Measurements from ENCODE around the gene MAPK10.

DNA sequence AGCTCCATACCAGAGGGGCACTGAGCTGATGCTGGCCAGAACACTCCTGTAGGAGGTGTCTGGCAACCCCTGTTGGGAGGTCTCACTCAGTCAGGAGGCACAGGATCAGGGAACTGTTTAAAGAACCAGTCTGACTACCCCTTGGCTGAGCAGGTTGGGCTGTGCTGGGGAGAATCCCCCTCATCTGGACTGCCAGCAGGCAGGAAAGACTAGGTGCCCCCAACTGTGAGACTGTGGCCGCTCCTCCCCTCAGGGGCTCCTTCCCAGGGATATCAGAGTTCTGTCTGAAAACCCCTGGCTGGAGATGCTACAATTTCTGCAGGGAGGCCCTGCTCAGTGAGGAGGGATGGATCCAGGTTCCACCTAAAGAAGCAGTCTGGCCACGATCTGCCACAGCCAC is 245.3 kb downstream of the MAPK10 start:
- TF ChIP-seq NANOG (IDR thresholded peaks at IDR 0.05; ENCODE audit: insufficient read depth, low read depth, low read length, poor library complexity, severe bottlenecking) = no peak
- TF ChIP-seq POLR2A (IDR thresholded peaks at IDR 0.05; ENCODE audit: control extremely low read depth in 1 of 2, low read depth in 2 of 2, low read length in 2 of 2) = no peak
- TF ChIP-seq CEBPB (IDR thresholded peaks at IDR 0.05; ENCODE audit: low read depth, low read length) = no peak
- no peak for TF ChIP-seq RFX5 (IDR thresholded peaks at IDR 0.05; ENCODE audit: borderline replicate concordance, low read depth, low read length)
- TF ChIP-seq, protein P1, sequence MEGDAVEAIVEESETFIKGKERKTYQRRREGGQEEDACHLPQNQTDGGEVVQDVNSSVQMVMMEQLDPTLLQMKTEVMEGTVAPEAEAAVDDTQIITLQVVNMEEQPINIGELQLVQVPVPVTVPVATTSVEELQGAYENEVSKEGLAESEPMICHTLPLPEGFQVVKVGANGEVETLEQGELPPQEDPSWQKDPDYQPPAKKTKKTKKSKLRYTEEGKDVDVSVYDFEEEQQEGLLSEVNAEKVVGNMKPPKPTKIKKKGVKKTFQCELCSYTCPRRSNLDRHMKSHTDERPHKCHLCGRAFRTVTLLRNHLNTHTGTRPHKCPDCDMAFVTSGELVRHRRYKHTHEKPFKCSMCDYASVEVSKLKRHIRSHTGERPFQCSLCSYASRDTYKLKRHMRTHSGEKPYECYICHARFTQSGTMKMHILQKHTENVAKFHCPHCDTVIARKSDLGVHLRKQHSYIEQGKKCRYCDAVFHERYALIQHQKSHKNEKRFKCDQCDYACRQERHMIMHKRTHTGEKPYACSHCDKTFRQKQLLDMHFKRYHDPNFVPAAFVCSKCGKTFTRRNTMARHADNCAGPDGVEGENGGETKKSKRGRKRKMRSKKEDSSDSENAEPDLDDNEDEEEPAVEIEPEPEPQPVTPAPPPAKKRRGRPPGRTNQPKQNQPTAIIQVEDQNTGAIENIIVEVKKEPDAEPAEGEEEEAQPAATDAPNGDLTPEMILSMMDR (IDR thresholded peaks at IDR 0.05; ENCODE audit: control extremely low read depth in 1 of 3, insufficient read depth in 1 of 3, low read depth in 1 of 3, low read length in 3 of 3) = no peak
- TF ChIP-seq EZH2 (IDR thresholded peaks at IDR 0.05; ENCODE audit: low read depth, low read length, severe bottlenecking) = no peak
- TF ChIP-seq HDAC2 (IDR thresholded peaks at IDR 0.05; ENCODE audit: borderline replicate concordance in 1 of 2, low read depth in 2 of 2, low read length in 2 of 2) = no peak
- no peak for TF ChIP-seq SP2 (IDR thresholded peaks at IDR 0.05; ENCODE audit: low read length)
